WERI-Rb-1 (cell line): ENCODE results near the gene MRPL42.
"Not testable (repeated sequence)": the region's sequence is repeated elsewhere in the genome, so short reads cannot be mapped to it uniquely, and the experiment has no call there.

ENCODE experiments used
- DNase-seq: peaks from one replicate; pipeline ENCODE4 v3.0.0-alpha.2; 2020
- H3K27ac ChIP-seq: fragments of 250-450 bp; sonication (Bioruptor Pico); 2 replicates; pipeline ENCODE4 v1.5.1; 2020; ENCODE audit warnings: mild to moderate bottlenecking, moderate library complexity
- H3K27me3 ChIP-seq: fragments of 250-450 bp; sonication (Bioruptor Pico); 2 replicates; pipeline ENCODE4 v1.5.1; 2021; ENCODE audit warnings: mild to moderate bottlenecking, low read depth, moderate library complexity; ENCODE audit not compliant: insufficient read depth, severe bottlenecking
- H3K36me3 ChIP-seq: fragments of 250-450 bp; sonication (Bioruptor Pico); 2 replicates; pipeline ENCODE4 v1.5.1; 2020; ENCODE audit warnings: mild to moderate bottlenecking, moderate library complexity
- H3K4me3 ChIP-seq: 2 replicates; pipeline ENCODE4 v1.5.1; 2011; ENCODE audit warnings: low read depth, mild to moderate bottlenecking, control low read depth, low read length
- H3K9me3 ChIP-seq: fragments of 250-450 bp; sonication (Bioruptor Pico); 2 replicates; pipeline ENCODE4 v1.5.1; 2021; ENCODE audit warnings: mild to moderate bottlenecking, moderate library complexity; ENCODE audit not compliant: severe bottlenecking
- CTCF ChIP-seq: IDR thresholded peaks from 2 replicates; pipeline ENCODE4 v1.5.1; 2011; ENCODE audit warnings: low read depth, mild to moderate bottlenecking, control low read depth, inconsistent platforms, low read length

Gene MRPL42

GRCh38 chr12:93482721-93483120 lies 15.4 kb downstream of the MRPL42 start:
- H3K36me3 ChIP-seq, result peaks cover 78% of the 10 kb centered on the region
- H3K4me3 ChIP-seq, result no peak overlapping the region
- TF ChIP-seq CTCF, result no peak
- no peaks in the 10 kb centered on the region for H3K9me3 ChIP-seq
- no peaks in the 10 kb centered on the region for H3K27me3 ChIP-seq
- DNase-seq, result no peak
- no peak overlapping the region for H3K27ac ChIP-seq

- Histone ChIP-seq H3K4me3 (no peak overlapping the region), H3K27me3 (no peaks in the 10 kb centered on the region), H3K27ac (no peak overlapping the region), H3K36me3 (peaks cover 78% of the 10 kb centered on the region), H3K9me3 (no peaks in the 10 kb centered on the region)
- no peak for TF ChIP-seq CTCF
- DNase-seq, result no peak
Observed at GRCh38 chr12:93483151-93483807, 16.0 kb downstream of the MRPL42 start.

GRCh38 chr12:93484315-93484981 lies 17.1 kb downstream of the MRPL42 start:
- H3K27ac ChIP-seq, result no peak overlapping the region
- no peak for TF ChIP-seq CTCF
- no peak for DNase-seq
- H3K4me3 ChIP-seq, result no peak overlapping the region
- H3K27me3 ChIP-seq, result no peaks in the 10 kb centered on the region
- peaks cover 81% of the 10 kb centered on the region for H3K36me3 ChIP-seq
- no peaks in the 10 kb centered on the region for H3K9me3 ChIP-seq

GRCh38 chr12:93492808-93493207 lies 25.5 kb downstream of the MRPL42 start:
- H3K27ac ChIP-seq, H3K9me3 ChIP-seq, H3K4me3 ChIP-seq, DNase-seq, H3K27me3 ChIP-seq: not testable (repeated sequence)
- peaks cover 62% of the 10 kb centered on the region for H3K36me3 ChIP-seq

- no peaks in the 10 kb centered on the region for H3K9me3 ChIP-seq
- DNase-seq, result no peak
- H3K27ac ChIP-seq, result no peak overlapping the region
- TF ChIP-seq CTCF, result no peak
- H3K27me3 ChIP-seq, result no peaks in the 10 kb centered on the region
- peaks cover 50% of the 10 kb centered on the region for H3K36me3 ChIP-seq
- no peak overlapping the region for H3K4me3 ChIP-seq
Observed at GRCh38 chr12:93494096-93494495, 26.8 kb downstream of the MRPL42 start.

GRCh38 chr12:93497456-93497855 lies 30.1 kb downstream of the MRPL42 start:
- no peak for DNase-seq
- Histone ChIP-seq H3K9me3 (no peaks in the 10 kb centered on the region), H3K36me3 (peaks cover 26% of the 10 kb centered on the region), H3K27me3 (no peaks in the 10 kb centered on the region), H3K4me3 (no peak overlapping the region), H3K27ac (no peak overlapping the region)
- no peak for TF ChIP-seq CTCF

- H3K36me3 ChIP-seq, result peaks cover 31% of the 10 kb centered on the region
- H3K4me3 ChIP-seq, H3K27ac ChIP-seq, H3K27me3 ChIP-seq, H3K9me3 ChIP-seq, DNase-seq: not testable (repeated sequence)
Observed at GRCh38 chr12:93498813-93499212, 31.5 kb downstream of the MRPL42 start.
